Measurements from ENCODE around the gene FAM222B.
A peak's percentile ranks its signal among the peaks of the same experiment; 100 is the strongest.
"Not testable (repeated sequence)": the region's sequence is repeated elsewhere in the genome, so short reads cannot be mapped to it uniquely, and the experiment has no call there.

Gene FAM222B

GRCh38 chr17:28744972-28745785 is 97.4 kb downstream of the FAM222B start:
- peak; percentile 66 for DNase-seq

GRCh38 chr17:28744104-28744971 is 98.3 kb downstream of the FAM222B start:
- DNase-seq: peak; percentile 45

- DNase-seq: peak; percentile 93
Measured at GRCh38 chr17:28743243-28744103, 99.1 kb downstream of the FAM222B start, which contains the start of gene TRAF4. TRAF4 (plus strand) TSS chr17:28744011; CDS start chr17:28744113, 102 bp downstream.

GRCh38 chr17:28741358-28742349 is 100.9 kb downstream of the FAM222B start:
- DNase-seq: no peak

GRCh38 chr17:28740406-28741357 is 101.9 kb downstream of the FAM222B start:
- DNase-seq: no peak

GRCh38 chr17:28738680-28739384 is 103.8 kb downstream of the FAM222B start:
- no peak for DNase-seq

- no peak for DNase-seq
Measured at GRCh38 chr17:28737770-28738679, 104.6 kb downstream of the FAM222B start.

- no peak for DNase-seq
Measured at GRCh38 chr17:28737316-28737715, 105.3 kb downstream of the FAM222B start.

- DNase-seq: not testable (repeated sequence)
Measured at GRCh38 chr17:28735913-28736769, 106.4 kb downstream of the FAM222B start.

- no peak for DNase-seq
Measured at GRCh38 chr17:28735242-28735722, 107.3 kb downstream of the FAM222B start.

GRCh38 chr17:28734712-28735241 is 107.8 kb downstream of the FAM222B start:
- DNase-seq: no peak

- DNase-seq: no peak
Measured at GRCh38 chr17:28733346-28733745, 109.2 kb downstream of the FAM222B start.

GRCh38 chr17:28729950-28730330 is 112.7 kb downstream of the FAM222B start:
- no peak for DNase-seq

GRCh38 chr17:28728364-28729200 is 114.0 kb downstream of the FAM222B start, which contains the start of gene NEK8:
NEK8 (plus strand) TSS chr17:28728788; CDS start chr17:28728814, 26 bp downstream.
- DNase-seq: peak; percentile 91

- DNase-seq: peak; percentile 97
Measured at GRCh38 chr17:28726627-28727491, 115.7 kb downstream of the FAM222B start.
